NB4 (cell line): ENCODE results near the gene BAIAP2.

Experiments
- CTCF ChIP-seq: IDR thresholded peaks from one replicate; pipeline ENCODE4 v1.5.1; 2012; ENCODE audit warnings: low read depth, low read length
- MAX ChIP-seq: IDR thresholded peaks from 2 replicates; pipeline ENCODE4 v1.6.1; 2011; ENCODE audit warnings: low read depth, low read length
- POLR2A ChIP-seq: IDR thresholded peaks from 2 replicates; pipeline ENCODE4 v1.6.1; 2011; ENCODE audit warnings: mild to moderate bottlenecking; ENCODE audit not compliant: insufficient read length; ENCODE audit errors: extremely low read depth

- TF ChIP-seq CTCF (no peak), POLR2A (no peak), MAX (no peak)
These were observed 48.3 kb downstream of the BAIAP2 start for GRCh38 chr17:81083125-81083765.
